ENCODE measurements around the gene CR2. TPM values are rescaled to one million over a fixed set of nuclear protein-coding genes. Genes with fewer than 3 reads are reported as not detected.

Gene CR2
- polyA plus RNA-seq, 1 donor (not counting 4 experiments of a cell fraction or from before 2014, with no cell fraction given), result not detected

DNA sequence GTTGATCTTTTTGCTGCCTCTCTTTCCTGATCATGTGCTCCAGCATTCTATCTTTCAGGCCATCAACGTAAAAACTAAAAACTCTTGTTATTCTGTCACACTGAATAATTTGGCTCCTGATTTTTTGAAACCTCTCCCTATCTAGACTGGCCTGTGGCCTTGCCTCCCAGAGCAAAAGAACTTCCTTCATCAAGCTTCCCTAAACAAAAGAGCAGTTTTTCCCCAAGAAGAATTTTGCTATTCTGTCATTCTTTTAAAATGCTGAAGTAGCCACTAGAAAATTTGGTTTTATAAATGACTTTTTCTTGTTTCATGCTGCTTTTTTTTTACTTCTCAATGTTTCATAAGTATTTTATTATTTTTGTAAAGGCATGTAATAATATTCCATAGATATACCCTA, 37.1 kb upstream of the CR2 start:
- H3K4me2 ChIP-seq (ENCODE audit: control insufficient read depth, extremely low read depth, insufficient read depth, low read depth, low read length), result no peak overlapping the region
- no peak overlapping the region for H2AFZ ChIP-seq (ENCODE audit: control insufficient read depth, low read length)
- FAIRE-seq, result no peak
- H3K9me3 ChIP-seq (ENCODE audit: control insufficient read depth, low read depth, low read length), result no peaks in the 10 kb centered on the region
- peaks cover 8% of the 10 kb centered on the region for H3K27me3 ChIP-seq (ENCODE audit: control insufficient read depth, extremely low read depth, insufficient read depth, low read length)
- no peaks in the 10 kb centered on the region for H3K4me1 ChIP-seq (ENCODE audit: control insufficient read depth, extremely low read depth, insufficient read depth, low read length)
- H3K4me3 ChIP-seq (ENCODE audit: control insufficient read depth in 2 of 3, extremely low read depth in 1 of 3, insufficient read depth in 2 of 3, low read depth in 1 of 3, low read length in 3 of 3), result no peak overlapping the region
- no peaks in the 10 kb centered on the region for H3K36me3 ChIP-seq (ENCODE audit: control insufficient read depth in 2 of 2, extremely low read depth in 1 of 2, insufficient read depth in 2 of 2, low read length in 2 of 2)
- no peak for TF ChIP-seq EZH2 (IDR thresholded peaks at IDR 0.05; ENCODE audit: low read length)
- TF ChIP-seq, protein P1, sequence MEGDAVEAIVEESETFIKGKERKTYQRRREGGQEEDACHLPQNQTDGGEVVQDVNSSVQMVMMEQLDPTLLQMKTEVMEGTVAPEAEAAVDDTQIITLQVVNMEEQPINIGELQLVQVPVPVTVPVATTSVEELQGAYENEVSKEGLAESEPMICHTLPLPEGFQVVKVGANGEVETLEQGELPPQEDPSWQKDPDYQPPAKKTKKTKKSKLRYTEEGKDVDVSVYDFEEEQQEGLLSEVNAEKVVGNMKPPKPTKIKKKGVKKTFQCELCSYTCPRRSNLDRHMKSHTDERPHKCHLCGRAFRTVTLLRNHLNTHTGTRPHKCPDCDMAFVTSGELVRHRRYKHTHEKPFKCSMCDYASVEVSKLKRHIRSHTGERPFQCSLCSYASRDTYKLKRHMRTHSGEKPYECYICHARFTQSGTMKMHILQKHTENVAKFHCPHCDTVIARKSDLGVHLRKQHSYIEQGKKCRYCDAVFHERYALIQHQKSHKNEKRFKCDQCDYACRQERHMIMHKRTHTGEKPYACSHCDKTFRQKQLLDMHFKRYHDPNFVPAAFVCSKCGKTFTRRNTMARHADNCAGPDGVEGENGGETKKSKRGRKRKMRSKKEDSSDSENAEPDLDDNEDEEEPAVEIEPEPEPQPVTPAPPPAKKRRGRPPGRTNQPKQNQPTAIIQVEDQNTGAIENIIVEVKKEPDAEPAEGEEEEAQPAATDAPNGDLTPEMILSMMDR (optimal IDR thresholded peaks at IDR 0.05 in 1 of 3, IDR thresholded peaks at IDR 0.05 in 1 of 3, conservative IDR thresholded peaks at IDR 0.05 in 1 of 3; ENCODE audit: extremely low read depth in 1 of 3, insufficient read depth in 2 of 3, low read length in 3 of 3), result no peak
- no peaks in the 10 kb centered on the region for H3K79me2 ChIP-seq (ENCODE audit: control insufficient read depth, insufficient read depth, low read length)
- H3K9me1 ChIP-seq (ENCODE audit: control insufficient read depth, extremely low read depth, insufficient read depth, low read length), result no peaks in the 10 kb centered on the region
- no peaks in the 10 kb centered on the region for H4K20me1 ChIP-seq (ENCODE audit: control insufficient read depth, extremely low read depth, insufficient read depth, low read length)
- no peak for DNase-seq (ENCODE audit: low read depth, low spot score)
- dilution Hi-C loops (cut with MboI; ENCODE audit: extremely low pct_ligation_motif_present, low sequenced_read_pairs), result no loop called here
- H3K27ac ChIP-seq (ENCODE audit: control insufficient read depth, insufficient read depth, low read length), result no peak overlapping the region
- H3K9ac ChIP-seq (ENCODE audit: control insufficient read depth, extremely low read depth, insufficient read depth, low read length), result no peak overlapping the region

DNA sequence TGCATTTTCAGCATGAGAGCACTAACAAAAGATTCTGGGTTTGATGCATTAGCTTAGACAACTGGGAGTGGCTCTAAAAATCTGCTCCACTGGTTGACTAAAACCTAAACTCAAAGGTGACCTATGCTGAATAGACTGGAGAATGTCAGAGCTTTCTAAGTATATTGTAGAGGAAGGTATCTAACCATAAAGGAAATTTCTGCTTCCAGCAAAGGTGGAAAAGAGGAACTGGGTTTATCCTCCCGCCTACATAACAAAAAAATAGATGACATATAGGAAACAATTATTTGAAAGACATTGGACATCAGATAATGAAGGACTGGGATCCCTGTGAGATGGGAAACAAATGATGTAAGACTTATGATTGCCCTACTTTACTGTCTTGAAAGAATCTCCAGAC, 35.8 kb upstream of the CR2 start:
- H3K27me3 ChIP-seq (ENCODE audit: control insufficient read depth, extremely low read depth, insufficient read depth, low read length), result peaks cover 13% of the 10 kb centered on the region
- H3K27ac ChIP-seq (ENCODE audit: control insufficient read depth, insufficient read depth, low read length), result no peak overlapping the region
- dilution Hi-C loops (cut with MboI; ENCODE audit: extremely low pct_ligation_motif_present, low sequenced_read_pairs), result no loop called here
- TF ChIP-seq, protein P1 (optimal IDR thresholded peaks at IDR 0.05 in 1 of 3, IDR thresholded peaks at IDR 0.05 in 1 of 3, conservative IDR thresholded peaks at IDR 0.05 in 1 of 3; ENCODE audit: extremely low read depth in 1 of 3, insufficient read depth in 2 of 3, low read length in 3 of 3), result no peak
- no peak for TF ChIP-seq EZH2 (IDR thresholded peaks at IDR 0.05; ENCODE audit: low read length)
- no peaks in the 10 kb centered on the region for H3K36me3 ChIP-seq (ENCODE audit: control insufficient read depth in 2 of 2, extremely low read depth in 1 of 2, insufficient read depth in 2 of 2, low read length in 2 of 2)
- DNase-seq (ENCODE audit: low read depth, low spot score) (no peak), FAIRE-seq (no peak)
- H3K4me1 ChIP-seq (ENCODE audit: control insufficient read depth, extremely low read depth, insufficient read depth, low read length), result no peaks in the 10 kb centered on the region
- no peaks in the 10 kb centered on the region for H4K20me1 ChIP-seq (ENCODE audit: control insufficient read depth, extremely low read depth, insufficient read depth, low read length)
- no peak overlapping the region for H3K4me2 ChIP-seq (ENCODE audit: control insufficient read depth, extremely low read depth, insufficient read depth, low read depth, low read length)
- H3K9me1 ChIP-seq (ENCODE audit: control insufficient read depth, extremely low read depth, insufficient read depth, low read length), result no peaks in the 10 kb centered on the region
- H3K4me3 ChIP-seq (ENCODE audit: control insufficient read depth in 2 of 3, extremely low read depth in 1 of 3, insufficient read depth in 2 of 3, low read depth in 1 of 3, low read length in 3 of 3), result no peak overlapping the region
- H2AFZ ChIP-seq (ENCODE audit: control insufficient read depth, low read length), result no peak overlapping the region
- H3K79me2 ChIP-seq (ENCODE audit: control insufficient read depth, insufficient read depth, low read length), result no peaks in the 10 kb centered on the region
- H3K9ac ChIP-seq (ENCODE audit: control insufficient read depth, extremely low read depth, insufficient read depth, low read length), result no peak overlapping the region
- H3K9me3 ChIP-seq (ENCODE audit: control insufficient read depth, low read depth, low read length), result no peaks in the 10 kb centered on the region

Data from keratinocyte (primary cell).